ENCODE results near the gene HK3. TPM values are rescaled to one million over a fixed set of nuclear protein-coding genes. Genes with fewer than 3 reads are reported as not detected.
"Not testable (repeated sequence)": the region's sequence is repeated elsewhere in the genome, so short reads cannot be mapped to it uniquely, and the experiment has no call there.

HK3 gene
- total RNA-seq, 1 experiment from 2014 or later, result not detected

DNA sequence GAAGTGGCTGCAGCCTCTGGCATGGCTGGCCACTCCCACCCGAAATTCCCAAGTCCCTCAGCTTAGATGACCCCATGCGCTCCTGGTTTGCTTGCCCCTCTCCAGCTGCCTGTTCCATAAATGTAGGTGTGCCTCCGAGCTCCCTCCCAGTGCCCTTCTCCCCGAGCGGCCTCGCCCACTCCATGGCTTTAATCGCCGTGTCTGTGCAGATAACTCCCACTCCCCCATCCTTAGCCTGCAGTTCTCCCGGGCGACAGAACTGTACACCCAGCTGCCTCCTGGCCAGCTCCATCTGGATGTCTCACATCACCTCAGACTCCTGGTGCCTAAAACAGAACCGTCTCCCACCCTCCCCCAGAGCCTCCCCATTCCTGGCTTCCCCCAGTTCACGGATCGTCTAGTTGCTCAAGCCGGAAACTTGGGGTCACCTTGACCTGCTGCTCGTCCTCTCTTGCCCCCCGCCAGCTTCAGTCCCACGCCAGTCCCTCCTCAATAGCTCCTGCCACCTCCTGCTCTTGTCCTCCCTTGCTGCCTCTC, 24.1 kb downstream of the HK3 start:
- Histone ChIP-seq H3K9me3 (ENCODE audit: low read length) (no peaks in the 10 kb centered on the region), H4K20me1 (ENCODE audit: low read length) (no peaks in the 10 kb centered on the region), H3F3A (ENCODE audit: low read length, unreplicated experiment) (no peaks in the 10 kb centered on the region), H3K4me2 (ENCODE audit: low read length) (no peak overlapping the region), H2AFZ (ENCODE audit: low read length) (no peak overlapping the region), H3K9me2 (replicated peaks; ENCODE audit: low read length) (no peaks in the 10 kb centered on the region), H3K36me3 (ENCODE audit: low read depth, low read length) (no peaks in the 10 kb centered on the region), H3K27ac (ENCODE audit: low read length) (no peak overlapping the region), H3K79me2 (ENCODE audit: low read length) (no peaks in the 10 kb centered on the region), H3K4me3 (ENCODE audit: low read length) (no peak overlapping the region), H3K9ac (ENCODE audit: low read length) (no peak overlapping the region), H3K4me1 (ENCODE audit: insufficient read depth, low read length) (no peaks in the 10 kb centered on the region), H3K27me3 (ENCODE audit: low read length) (peaks cover 25% of the 10 kb centered on the region)
- TF ChIP-seq, protein P1, sequence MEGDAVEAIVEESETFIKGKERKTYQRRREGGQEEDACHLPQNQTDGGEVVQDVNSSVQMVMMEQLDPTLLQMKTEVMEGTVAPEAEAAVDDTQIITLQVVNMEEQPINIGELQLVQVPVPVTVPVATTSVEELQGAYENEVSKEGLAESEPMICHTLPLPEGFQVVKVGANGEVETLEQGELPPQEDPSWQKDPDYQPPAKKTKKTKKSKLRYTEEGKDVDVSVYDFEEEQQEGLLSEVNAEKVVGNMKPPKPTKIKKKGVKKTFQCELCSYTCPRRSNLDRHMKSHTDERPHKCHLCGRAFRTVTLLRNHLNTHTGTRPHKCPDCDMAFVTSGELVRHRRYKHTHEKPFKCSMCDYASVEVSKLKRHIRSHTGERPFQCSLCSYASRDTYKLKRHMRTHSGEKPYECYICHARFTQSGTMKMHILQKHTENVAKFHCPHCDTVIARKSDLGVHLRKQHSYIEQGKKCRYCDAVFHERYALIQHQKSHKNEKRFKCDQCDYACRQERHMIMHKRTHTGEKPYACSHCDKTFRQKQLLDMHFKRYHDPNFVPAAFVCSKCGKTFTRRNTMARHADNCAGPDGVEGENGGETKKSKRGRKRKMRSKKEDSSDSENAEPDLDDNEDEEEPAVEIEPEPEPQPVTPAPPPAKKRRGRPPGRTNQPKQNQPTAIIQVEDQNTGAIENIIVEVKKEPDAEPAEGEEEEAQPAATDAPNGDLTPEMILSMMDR (conservative IDR thresholded peaks at IDR 0.05; ENCODE audit: low read depth, low read length), result no peak
- TF ChIP-seq EZH2phosphoT487 (IDR thresholded peaks at IDR 0.05; ENCODE audit: borderline replicate concordance, low read length) (no peak), EZH2 (IDR thresholded peaks at IDR 0.05; ENCODE audit: low read length, unreplicated experiment) (no peak)
- ATAC-seq (no peak), DNase-seq (no peak)
- CTCF ChIA-PET, result no interaction called here
- POLR2A ChIA-PET (ENCODE audit: unreplicated experiment), result no interaction called here
- intact Hi-C loops (cut with micrococcal nuclease), result no loop called here
- BruUV-seq (replicated peaks), result no TSS peak

DNA sequence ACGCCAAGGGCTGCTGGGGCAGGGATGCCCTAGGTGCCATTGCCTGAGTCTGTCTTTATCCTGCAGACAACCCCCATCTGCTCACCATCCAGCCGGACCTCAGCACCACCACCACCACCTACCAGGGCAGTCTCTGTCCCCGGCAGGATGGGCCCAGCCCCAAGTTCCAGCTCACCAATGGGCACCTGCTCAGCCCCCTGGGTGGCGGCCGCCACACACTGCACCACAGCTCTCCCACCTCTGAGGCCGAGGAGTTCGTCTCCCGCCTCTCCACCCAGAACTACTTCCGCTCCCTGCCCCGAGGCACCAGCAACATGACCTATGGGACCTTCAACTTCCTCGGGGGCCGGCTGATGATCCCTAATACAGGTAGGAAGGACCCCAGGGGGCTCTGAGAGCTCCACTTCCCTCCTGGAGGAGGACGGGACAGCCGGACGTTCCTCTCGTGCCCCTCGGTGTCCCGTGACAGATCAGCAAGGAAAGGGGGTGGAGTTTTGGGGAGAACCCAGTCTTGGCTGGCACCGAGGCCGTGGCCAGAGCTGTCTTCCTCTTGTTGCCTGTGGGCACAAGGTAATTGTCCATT, 24.9 kb downstream of the HK3 start:
- H2AFZ ChIP-seq (ENCODE audit: low read length), result no peak overlapping the region
- H3K27me3 ChIP-seq (ENCODE audit: low read length), result peaks cover 25% of the 10 kb centered on the region
- H3K4me3 ChIP-seq (ENCODE audit: low read length), result no peak overlapping the region
- no peaks in the 10 kb centered on the region for H3K9me2 ChIP-seq (replicated peaks; ENCODE audit: low read length)
- H3K4me2 ChIP-seq (ENCODE audit: low read length), result no peak overlapping the region
- BruUV-seq (replicated peaks), result no TSS peak
- no peaks in the 10 kb centered on the region for H3K4me1 ChIP-seq (ENCODE audit: insufficient read depth, low read length)
- no peaks in the 10 kb centered on the region for H3K79me2 ChIP-seq (ENCODE audit: low read length)
- no peaks in the 10 kb centered on the region for H3K36me3 ChIP-seq (ENCODE audit: low read depth, low read length)
- H4K20me1 ChIP-seq (ENCODE audit: low read length), result no peaks in the 10 kb centered on the region
- DNase-seq, result no peak
- no peak for ATAC-seq
- ChIA-PET POLR2A (ENCODE audit: unreplicated experiment) (no interaction called here), CTCF (no interaction called here)
- H3F3A ChIP-seq (ENCODE audit: low read length, unreplicated experiment), result no peaks in the 10 kb centered on the region
- intact Hi-C loops (cut with micrococcal nuclease), result no loop called here
- H3K9me3 ChIP-seq (ENCODE audit: low read length), result no peaks in the 10 kb centered on the region
- TF ChIP-seq, protein P1 (conservative IDR thresholded peaks at IDR 0.05; ENCODE audit: low read depth, low read length), result no peak
- TF ChIP-seq EZH2phosphoT487 (IDR thresholded peaks at IDR 0.05; ENCODE audit: borderline replicate concordance, low read length) (no peak), EZH2 (IDR thresholded peaks at IDR 0.05; ENCODE audit: low read length, unreplicated experiment) (no peak)
- H3K27ac ChIP-seq (ENCODE audit: low read length), result no peak overlapping the region
- no peak overlapping the region for H3K9ac ChIP-seq (ENCODE audit: low read length)

DNA sequence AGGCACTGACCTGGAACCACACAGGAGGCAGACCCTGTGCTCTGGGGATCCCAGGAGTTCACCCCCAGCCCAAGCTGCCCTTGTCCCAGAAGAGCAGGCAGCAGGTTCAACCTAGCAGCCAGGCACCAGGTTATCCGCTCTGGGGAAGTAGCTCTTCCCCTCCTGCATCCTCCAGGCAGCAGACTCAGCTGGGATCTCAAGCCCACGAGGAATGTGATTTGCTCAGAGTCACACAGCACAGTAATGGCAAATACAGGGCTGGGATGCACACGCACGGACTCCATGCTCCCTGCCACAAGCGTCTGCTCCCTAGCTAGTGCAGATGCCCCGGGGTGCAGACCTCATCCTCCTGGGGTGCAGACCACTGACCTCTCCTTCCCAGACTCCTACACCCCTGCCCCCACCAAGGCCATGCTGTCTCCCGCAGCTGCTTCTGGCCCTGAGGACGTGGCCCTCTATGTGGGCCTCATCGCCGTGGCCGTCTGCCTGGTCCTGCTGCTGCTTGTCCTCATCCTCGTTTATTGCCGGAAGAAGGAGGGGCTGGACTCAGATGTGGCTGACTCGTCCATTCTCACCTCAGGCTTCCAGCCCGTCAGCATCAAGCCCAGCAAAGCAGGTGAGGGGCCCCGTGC, 25.5 kb downstream of the HK3 start:
- Histone ChIP-seq H3K79me2 (ENCODE audit: low read length) (no peaks in the 10 kb centered on the region), H3K9me3 (ENCODE audit: low read length) (no peaks in the 10 kb centered on the region)
- peak; percentile 37; the same call in 1 of the 2 replicates for ATAC-seq

DNA sequence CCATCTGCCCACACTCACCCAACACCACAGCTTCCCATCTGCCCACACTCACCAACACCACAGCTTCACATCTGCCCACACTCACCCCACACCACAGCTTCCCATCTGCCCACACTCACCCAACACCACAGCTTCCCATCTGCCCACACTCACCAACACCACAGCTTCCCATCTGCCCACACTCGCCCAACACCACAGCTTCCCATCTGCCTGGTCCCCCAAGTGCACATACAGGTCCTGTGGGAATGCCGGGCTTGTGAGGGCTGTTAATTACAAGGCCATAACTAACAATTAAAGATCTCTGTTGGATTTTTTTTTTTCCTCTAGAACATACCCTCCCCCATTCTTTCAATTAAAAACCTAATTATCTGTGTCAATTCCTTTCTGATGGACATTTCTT, 26.1 kb downstream of the HK3 start:
- H3K4me3 ChIP-seq (ENCODE audit: low read length); H3K36me3 ChIP-seq (ENCODE audit: low read depth, low read length); H3K9ac ChIP-seq (ENCODE audit: low read length); H2AFZ ChIP-seq (ENCODE audit: low read length); H3K9me2 ChIP-seq (replicated peaks; ENCODE audit: low read length); H3K27ac ChIP-seq (ENCODE audit: low read length); H3K9me3 ChIP-seq (ENCODE audit: low read length); H4K20me1 ChIP-seq (ENCODE audit: low read length); H3K79me2 ChIP-seq (ENCODE audit: low read length); H3K4me1 ChIP-seq (ENCODE audit: insufficient read depth, low read length); ATAC-seq; H3F3A ChIP-seq (ENCODE audit: low read length, unreplicated experiment); BruUV-seq (replicated peaks); intact Hi-C loops (cut with micrococcal nuclease); H3K4me2 ChIP-seq (ENCODE audit: low read length); DNase-seq; POLR2A ChIA-PET (ENCODE audit: unreplicated experiment): not testable (repeated sequence)
- peaks cover 25% of the 10 kb centered on the region for H3K27me3 ChIP-seq (ENCODE audit: low read length)
- CTCF ChIA-PET, result interaction anchor here (0.7 kb wide), 1 partner anchor 134 kb away, joined by 3 read pairs; the partner anchor contains the start of gene UIMC1

More for the DNA sequence above, 25.5 kb downstream of the HK3 start:
- no peak overlapping the region for H3K4me3 ChIP-seq (ENCODE audit: low read length)
- H3K36me3 ChIP-seq (ENCODE audit: low read depth, low read length), result no peaks in the 10 kb centered on the region
- no peaks in the 10 kb centered on the region for H3F3A ChIP-seq (ENCODE audit: low read length, unreplicated experiment)
- H3K9me2 ChIP-seq (replicated peaks; ENCODE audit: low read length), result no peaks in the 10 kb centered on the region
- H4K20me1 ChIP-seq (ENCODE audit: low read length), result no peaks in the 10 kb centered on the region
- ChIA-PET CTCF (no interaction called here), POLR2A (ENCODE audit: unreplicated experiment) (no interaction called here)
- intact Hi-C loops (cut with micrococcal nuclease), result no loop called here
- DNase-seq, result no peak
- BruUV-seq (replicated peaks), result no TSS peak
- peaks cover 25% of the 10 kb centered on the region for H3K27me3 ChIP-seq (ENCODE audit: low read length)
- H3K27ac ChIP-seq (ENCODE audit: low read length), result no peak overlapping the region
- no peaks in the 10 kb centered on the region for H3K4me1 ChIP-seq (ENCODE audit: insufficient read depth, low read length)
- TF ChIP-seq, protein P1 (conservative IDR thresholded peaks at IDR 0.05; ENCODE audit: low read depth, low read length), result no peak
- TF ChIP-seq EZH2 (IDR thresholded peaks at IDR 0.05; ENCODE audit: low read length, unreplicated experiment) (no peak), EZH2phosphoT487 (IDR thresholded peaks at IDR 0.05; ENCODE audit: borderline replicate concordance, low read length) (no peak)
- H2AFZ ChIP-seq (ENCODE audit: low read length), result no peak overlapping the region
- H3K4me2 ChIP-seq (ENCODE audit: low read length), result no peak overlapping the region
- H3K9ac ChIP-seq (ENCODE audit: low read length), result no peak overlapping the region
